Chondrocyte (in vitro differentiated cells): ENCODE results near the gene TOB1. TPM values are rescaled to one million over a fixed set of nuclear protein-coding genes. Genes with fewer than 3 reads are reported as not detected.

Experiments used
- DNase-seq: peaks from one replicate; pipeline ENCODE4 v3.0.0; 2021; ENCODE audit warnings: mixed read lengths, low spot score
- H3K27ac Mint-ChIP-seq: one replicate; pipeline ENCODE4 v1.8.0; 2021; ENCODE audit warnings: mild to moderate bottlenecking, moderate library complexity, mixed read lengths; ENCODE audit not compliant: unreplicated experiment
- H3K27me3 Mint-ChIP-seq: 2 replicates; pipeline ENCODE4 v1.8.0; 2021; ENCODE audit warnings: low read depth, mixed read lengths
- H3K36me3 Mint-ChIP-seq: 2 replicates; pipeline ENCODE4 v1.8.0; 2021; ENCODE audit warnings: low read depth, mixed read lengths
- H3K4me1 Mint-ChIP-seq: 2 replicates; pipeline ENCODE4 v1.8.0; 2021; ENCODE audit warnings: low read depth, mild to moderate bottlenecking, mixed read lengths
- H3K4me3 Mint-ChIP-seq: one replicate; pipeline ENCODE4 v1.8.0; 2021; ENCODE audit warnings: mild to moderate bottlenecking, moderate library complexity, mixed read lengths; ENCODE audit not compliant: unreplicated experiment
- H3K9me3 Mint-ChIP-seq: 2 replicates; pipeline ENCODE4 v1.8.0; 2021; ENCODE audit warnings: low read depth, mixed read lengths
- CTCF ChIP-seq: fragments of 200-600 bp; sonication (generic); IDR thresholded peaks from 2 replicates; pipeline ENCODE4 v1.5.0; 2021; ENCODE audit warnings: antibody characterized with exemption, mild to moderate bottlenecking, moderate library complexity
- total RNA-seq: library from RNA; stranded (reverse); gene quantifications from 3 replicates; pipeline ENCODE4 v1.2.1, GENCODE V29; 2021

The TOB1 gene
- total RNA-seq, 1 donor from 2014 or later: 36.6 TPM

GRCh38 chr17:50831471-50831928 is 34.7 kb downstream of the TOB1 start:
- H3K4me1 Mint-ChIP-seq: peaks cover 45% of the 10 kb centered on the region
- no peaks in the 10 kb centered on the region for H3K9me3 Mint-ChIP-seq
- no peaks in the 10 kb centered on the region for H3K36me3 Mint-ChIP-seq
- H3K27ac Mint-ChIP-seq: no peak overlapping the region
- TF ChIP-seq CTCF: no peak
- no peak overlapping the region for H3K4me3 Mint-ChIP-seq
- peak; percentile 46 for DNase-seq
- H3K27me3 Mint-ChIP-seq: peaks cover 1% of the 10 kb centered on the region

- peaks cover 45% of the 10 kb centered on the region for H3K4me1 Mint-ChIP-seq
- TF ChIP-seq CTCF: no peak
- peaks cover 1% of the 10 kb centered on the region for H3K27me3 Mint-ChIP-seq
- H3K4me3 Mint-ChIP-seq: no peak overlapping the region
- no peaks in the 10 kb centered on the region for H3K9me3 Mint-ChIP-seq
- peak; percentile 41 for DNase-seq
- H3K36me3 Mint-ChIP-seq: no peaks in the 10 kb centered on the region
- no peak overlapping the region for H3K27ac Mint-ChIP-seq
These were observed 35.2 kb downstream of the TOB1 start for GRCh38 chr17:50830994-50831393.

- peak overlapping the region; percentile 84 for H3K27ac Mint-ChIP-seq
- no peaks in the 10 kb centered on the region for H3K36me3 Mint-ChIP-seq
- H3K4me1 Mint-ChIP-seq: peaks cover 43% of the 10 kb centered on the region
- H3K9me3 Mint-ChIP-seq: no peaks in the 10 kb centered on the region
- peak; percentile 64 for DNase-seq
- peaks cover 1% of the 10 kb centered on the region for H3K27me3 Mint-ChIP-seq
- H3K4me3 Mint-ChIP-seq: peak overlapping the region; percentile 19
- TF ChIP-seq CTCF: no peak
These were observed 35.8 kb downstream of the TOB1 start for GRCh38 chr17:50830352-50830751.

- Mint-ChIP-seq H3K27ac (peak overlapping the region; percentile 41), H3K4me1 (peaks cover 33% of the 10 kb centered on the region), H3K36me3 (no peaks in the 10 kb centered on the region), H3K9me3 (no peaks in the 10 kb centered on the region), H3K4me3 (no peak overlapping the region), H3K27me3 (peaks cover 1% of the 10 kb centered on the region)
- no peak for TF ChIP-seq CTCF
- DNase-seq: no peak
These were observed 36.8 kb downstream of the TOB1 start for GRCh38 chr17:50829332-50829731.

GRCh38 chr17:50828508-50829170 is 37.5 kb downstream of the TOB1 start:
- DNase-seq: no peak
- no peak for TF ChIP-seq CTCF
- Mint-ChIP-seq H3K4me3 (no peak overlapping the region), H3K27ac (no peak overlapping the region), H3K36me3 (no peaks in the 10 kb centered on the region), H3K27me3 (peaks cover 1% of the 10 kb centered on the region), H3K4me1 (peaks cover 32% of the 10 kb centered on the region), H3K9me3 (peaks cover 3% of the 10 kb centered on the region)
